HPDE6-E6E7 (cell line): ENCODE results near the gene TRABD2A.
A peak's percentile ranks its signal among the peaks of the same experiment; 100 is the strongest.

Experiments
- DNase-seq: peaks from one replicate; pipeline ENCODE4 v3.0.0; 2011; ENCODE audit warnings: missing footprints; ENCODE audit errors: extremely low spot score

TRABD2A gene

GRCh38 chr2:84817239-84817655 is 63.6 kb downstream of the TRABD2A start:
- no peak for DNase-seq

- DNase-seq: no peak
Observed at GRCh38 chr2:84816426-84817026, 64.4 kb downstream of the TRABD2A start.

- DNase-seq: no peak
Observed at GRCh38 chr2:84815146-84815545, 65.7 kb downstream of the TRABD2A start.

- DNase-seq: no peak
Observed at GRCh38 chr2:84811839-84812431, 68.9 kb downstream of the TRABD2A start.

- DNase-seq: no peak
Observed at GRCh38 chr2:84808279-84808678, 72.6 kb downstream of the TRABD2A start.

- DNase-seq: peak; percentile 60
Observed at GRCh38 chr2:84807063-84807485, 73.8 kb downstream of the TRABD2A start.

GRCh38 chr2:84805250-84805958 is 75.5 kb downstream of the TRABD2A start:
- no peak for DNase-seq

GRCh38 chr2:84801811-84802210 is 79.1 kb downstream of the TRABD2A start:
- no peak for DNase-seq

GRCh38 chr2:84800194-84800805 is 80.6 kb downstream of the TRABD2A start:
- no peak for DNase-seq

- no peak for DNase-seq
Observed at GRCh38 chr2:84799772-84800171, 81.1 kb downstream of the TRABD2A start.

GRCh38 chr2:84797271-84797670 is 83.6 kb downstream of the TRABD2A start:
- no peak for DNase-seq

GRCh38 chr2:84796798-84797197 is 84.1 kb downstream of the TRABD2A start:
- DNase-seq: no peak

GRCh38 chr2:84793641-84794040 is 87.2 kb downstream of the TRABD2A start:
- no peak for DNase-seq

- no peak for DNase-seq
Observed at GRCh38 chr2:84792856-84793522, 87.9 kb downstream of the TRABD2A start.

GRCh38 chr2:84788498-84788897 is 92.4 kb downstream of the TRABD2A start:
- no peak for DNase-seq

- DNase-seq: no peak
Observed at GRCh38 chr2:84788027-84788426, 92.9 kb downstream of the TRABD2A start.

GRCh38 chr2:84786601-84787000 is 94.3 kb downstream of the TRABD2A start:
- DNase-seq: no peak

- DNase-seq: no peak
Observed at GRCh38 chr2:84785950-84786349, 94.9 kb downstream of the TRABD2A start.

GRCh38 chr2:84782717-84783442 is 98.0 kb downstream of the TRABD2A start:
- DNase-seq: no peak

- peak; percentile 75 for DNase-seq
Observed at GRCh38 chr2:84781942-84782716, 98.8 kb downstream of the TRABD2A start.

- DNase-seq: no peak
Observed at GRCh38 chr2:84779781-84780180, 101.1 kb downstream of the TRABD2A start.
